GM23338 (cell line): ENCODE data around the gene C1QTNF4. TPM values are rescaled to one million over a fixed set of nuclear protein-coding genes. Genes with fewer than 3 reads are reported as not detected.

Experiments used
- ATAC-seq: fragments of 200-7000 bp; cut with Tn5 transposase; 3 replicates; pipeline ENCODE4 v1.9.1; 2020
- DNase-seq: peaks from one replicate; pipeline ENCODE4 v3.0.0-alpha.2; 2015; ENCODE audit warnings: low spot score
- H2AFZ ChIP-seq: fragments of 200-600 bp; sonication (generic); 2 replicates; pipeline ENCODE4 v1.8.0; 2016; ENCODE audit warnings: antibody characterized with exemption, mild to moderate bottlenecking, moderate library complexity
- H3F3A ChIP-seq: fragments of 200-600 bp; sonication (generic); replicated peaks from 2 replicates; pipeline ENCODE4 v1.8.0; 2017; ENCODE audit warnings: antibody characterized with exemption, mixed run types, low read depth
- H3K27ac ChIP-seq: fragments of 200-600 bp; sonication (generic); 2 replicates; pipeline ENCODE4 v1.6.1; 2016; ENCODE audit warnings: low read depth
- H3K27me3 ChIP-seq: fragments of 200-600 bp; sonication (generic); 2 replicates; pipeline ENCODE4 v1.8.0; 2016; ENCODE audit warnings: mild to moderate bottlenecking, mixed run types, moderate library complexity; ENCODE audit not compliant: insufficient read depth
- H3K36me3 ChIP-seq: fragments of 200-600 bp; sonication (generic); 2 replicates; pipeline ENCODE4 v1.8.0; 2016; ENCODE audit warnings: mild to moderate bottlenecking; ENCODE audit not compliant: insufficient read depth
- H3K4me1 ChIP-seq: fragments of 200-600 bp; sonication (generic); 2 replicates; pipeline ENCODE4 v1.8.0; 2016; ENCODE audit warnings: mild to moderate bottlenecking, moderate library complexity; ENCODE audit not compliant: insufficient read depth
- H3K4me2 ChIP-seq: fragments of 200-600 bp; sonication (generic); 2 replicates; pipeline ENCODE4 v1.7.1; 2017; ENCODE audit warnings: mixed run types
- H3K4me3 ChIP-seq: fragments of 200-600 bp; sonication (generic); 2 replicates; pipeline ENCODE4 v1.6.1; 2016; ENCODE audit warnings: mixed run types
- H3K79me2 ChIP-seq: fragments of 200-600 bp; sonication (generic); replicated peaks from 2 replicates; pipeline ENCODE4 v1.8.0; 2017; ENCODE audit warnings: mild to moderate bottlenecking; ENCODE audit not compliant: insufficient read depth
- H3K9me2 ChIP-seq: fragments of 200-600 bp; sonication (generic); 2 replicates; pipeline ENCODE4 v1.8.0; 2017; ENCODE audit not compliant: insufficient read depth
- H4K20me1 ChIP-seq: fragments of 200-600 bp; sonication (generic); replicated peaks from 2 replicates; pipeline ENCODE4 v1.8.0; 2017; ENCODE audit warnings: mild to moderate bottlenecking; ENCODE audit not compliant: insufficient read depth
- H3K27ac Mint-ChIP-seq: 2 replicates; pipeline ENCODE4 v1.8.0; 2020; ENCODE audit warnings: inconsistent platforms, mild to moderate bottlenecking, moderate library complexity, mixed read lengths
- H3K27me3 Mint-ChIP-seq: 3 replicates; pipeline ENCODE4 v1.8.0; 2022; ENCODE audit warnings: low read depth, mild to moderate bottlenecking, moderate library complexity, mixed read lengths, inconsistent platforms; ENCODE audit not compliant: insufficient read depth, poor library complexity
- H3K36me3 Mint-ChIP-seq: 3 replicates; pipeline ENCODE4 v1.8.0; 2021; ENCODE audit warnings: low read depth, mild to moderate bottlenecking, inconsistent platforms, moderate library complexity, mixed read lengths
- H3K4me1 Mint-ChIP-seq: 3 replicates; pipeline ENCODE4 v1.8.0; 2020; ENCODE audit warnings: mild to moderate bottlenecking, inconsistent platforms, mixed read lengths
- H3K4me3 Mint-ChIP-seq: 3 replicates; pipeline ENCODE4 v1.8.0; 2021; ENCODE audit warnings: moderate library complexity, mild to moderate bottlenecking, inconsistent platforms, mixed read lengths
- H3K9me3 Mint-ChIP-seq: 3 replicates; pipeline ENCODE4 v1.8.0; 2020; ENCODE audit warnings: moderate library complexity, mild to moderate bottlenecking, inconsistent platforms, mixed read lengths
- CREB1 ChIP-seq: fragments of 250-450 bp; sonication (Bioruptor Pico); IDR thresholded peaks from 2 replicates; pipeline ENCODE4 v1.5.0; 2020; ENCODE audit warnings: low read depth, mild to moderate bottlenecking, moderate library complexity
- CTCF ChIP-seq, 2 experiments: fragments of 200-600 bp in 1 of 2; sonication (generic) in 1 of 2; conservative IDR thresholded peaks; 2 replicates each; pipeline versions ENCODE4 v1.5.1 to v1.6.1; 2016 to 2017; ENCODE audit warnings: antibody characterized with exemption in 2 of 2, low read depth in 2 of 2, mild to moderate bottlenecking in 2 of 2, moderate library complexity in 1 of 2
- EZH2phosphoT487 ChIP-seq: fragments of 200-600 bp; sonication (generic); IDR thresholded peaks from one replicate; pipeline ENCODE4 v1.8.1; 2018; ENCODE audit warnings: antibody characterized with exemption; ENCODE audit not compliant: unreplicated experiment
- NANOG ChIP-seq: IDR thresholded peaks from 2 replicates; pipeline ENCODE4 v1.6.1; 2016; ENCODE audit warnings: antibody characterized with exemption, borderline replicate concordance
- POLR2AphosphoS5 ChIP-seq: IDR thresholded peaks from 2 replicates; pipeline ENCODE4 v1.6.1; 2016; ENCODE audit warnings: antibody characterized with exemption, low read depth
- STAT1 ChIP-seq: IDR thresholded peaks from one replicate; pipeline ENCODE4 v1.6.1; 2016; ENCODE audit warnings: antibody characterized with exemption; ENCODE audit not compliant: unreplicated experiment
- ZNF114 ChIP-seq: fragments of 250-450 bp; sonication (Bioruptor Pico); IDR thresholded peaks from 2 replicates; pipeline ENCODE4 v1.5.0; 2020; ENCODE audit warnings: mild to moderate bottlenecking, moderate library complexity
- ZNF331 ChIP-seq: fragments of 250-450 bp; sonication (Bioruptor Pico); IDR thresholded peaks from 2 replicates; pipeline ENCODE4 v1.5.0; 2020; ENCODE audit warnings: low read depth, mild to moderate bottlenecking, moderate library complexity
- ZNF462 ChIP-seq: fragments of 250-450 bp; sonication (Bioruptor Pico); IDR thresholded peaks from 2 replicates; pipeline ENCODE4 v1.5.0; 2020; ENCODE audit warnings: mild to moderate bottlenecking, moderate library complexity
- polyA plus RNA-seq: library from polyadenylated mRNA; unstranded; fragments of >200 nt; fragmentation: Nextera tagmentation; extraction: Ambion mirVana; gene quantifications from 2 replicates; pipeline ENCODE4 v1.2.1, GENCODE V29; 2016
- total RNA-seq: library from RNA; depleted of rRNA; stranded (reverse); fragments of >200 nt; shearing (Covaris generic); gene quantifications from 2 replicates; pipeline ENCODE4 v1.2.3, GENCODE V29; 2014
- TF ChIP-seq, protein P1 (sequence below): IDR thresholded peaks from one replicate; pipeline ENCODE4 v1.6.1; 2018; ENCODE audit warnings: antibody characterized with exemption; ENCODE audit not compliant: unreplicated experiment
- TF ChIP-seq, protein P2 (sequence below): IDR thresholded peaks from 2 replicates; pipeline ENCODE4 v1.6.1; 2016; ENCODE audit warnings: antibody characterized with exemption

C1QTNF4 gene
- total and polyA plus RNA-seq, 2 experiments from 2014 or later = 5.2 to 6.6 TPM

GRCh38 chr11:47569646-47570045 is 24.6 kb downstream of the C1QTNF4 start (continued):
- TF ChIP-seq ZNF462 = no peak
- TF ChIP-seq CTCF (conservative IDR thresholded peaks at IDR 0.05; ENCODE audit: low read depth in 2 of 2) = no peak
- TF ChIP-seq CREB1 (CRISPR knock-in tag) = no peak

- H3K36me3 ChIP-seq = 0 out of 2 replicates have a peak, but pooled peaks cover 3% of the 10 kb centered on the region
- H3K9me2 ChIP-seq = no peaks in the 10 kb centered on the region
- peaks cover 8% of the 10 kb centered on the region for H3K4me1 Mint-ChIP-seq
- peaks cover 38% of the 10 kb centered on the region for H3K79me2 ChIP-seq
- H3K27me3 Mint-ChIP-seq = peaks cover 8% of the 10 kb centered on the region
- peaks cover 4% of the 10 kb centered on the region; the same call in 1 of the 2 replicates for H4K20me1 ChIP-seq
- H3K36me3 Mint-ChIP-seq = peaks cover 20% of the 10 kb centered on the region
- no peaks in the 10 kb centered on the region for H3K27me3 ChIP-seq
- H3F3A ChIP-seq = peaks cover 8% of the 10 kb centered on the region; the same call in 1 of the 2 replicates
- peaks cover 2% of the 10 kb centered on the region; the same call in 1 of the 3 replicates for H3K9me3 Mint-ChIP-seq
- H3K4me2 ChIP-seq = peak overlapping the region; percentile 98
- no peak for DNase-seq
- peak overlapping the region; percentile 90 for H2AFZ ChIP-seq
- peak; percentile 17; the same call in 2 of the 3 replicates for ATAC-seq
- H3K4me1 ChIP-seq = peaks cover 6% of the 10 kb centered on the region; the same call in 1 of the 2 replicates
- H3K27ac Mint-ChIP-seq = no peak overlapping the region
- no peak overlapping the region for H3K27ac ChIP-seq
- peak overlapping the region; percentile 88 for H3K4me3 Mint-ChIP-seq
- peak overlapping the region; percentile 96 for H3K4me3 ChIP-seq
- TF ChIP-seq, protein P1, sequence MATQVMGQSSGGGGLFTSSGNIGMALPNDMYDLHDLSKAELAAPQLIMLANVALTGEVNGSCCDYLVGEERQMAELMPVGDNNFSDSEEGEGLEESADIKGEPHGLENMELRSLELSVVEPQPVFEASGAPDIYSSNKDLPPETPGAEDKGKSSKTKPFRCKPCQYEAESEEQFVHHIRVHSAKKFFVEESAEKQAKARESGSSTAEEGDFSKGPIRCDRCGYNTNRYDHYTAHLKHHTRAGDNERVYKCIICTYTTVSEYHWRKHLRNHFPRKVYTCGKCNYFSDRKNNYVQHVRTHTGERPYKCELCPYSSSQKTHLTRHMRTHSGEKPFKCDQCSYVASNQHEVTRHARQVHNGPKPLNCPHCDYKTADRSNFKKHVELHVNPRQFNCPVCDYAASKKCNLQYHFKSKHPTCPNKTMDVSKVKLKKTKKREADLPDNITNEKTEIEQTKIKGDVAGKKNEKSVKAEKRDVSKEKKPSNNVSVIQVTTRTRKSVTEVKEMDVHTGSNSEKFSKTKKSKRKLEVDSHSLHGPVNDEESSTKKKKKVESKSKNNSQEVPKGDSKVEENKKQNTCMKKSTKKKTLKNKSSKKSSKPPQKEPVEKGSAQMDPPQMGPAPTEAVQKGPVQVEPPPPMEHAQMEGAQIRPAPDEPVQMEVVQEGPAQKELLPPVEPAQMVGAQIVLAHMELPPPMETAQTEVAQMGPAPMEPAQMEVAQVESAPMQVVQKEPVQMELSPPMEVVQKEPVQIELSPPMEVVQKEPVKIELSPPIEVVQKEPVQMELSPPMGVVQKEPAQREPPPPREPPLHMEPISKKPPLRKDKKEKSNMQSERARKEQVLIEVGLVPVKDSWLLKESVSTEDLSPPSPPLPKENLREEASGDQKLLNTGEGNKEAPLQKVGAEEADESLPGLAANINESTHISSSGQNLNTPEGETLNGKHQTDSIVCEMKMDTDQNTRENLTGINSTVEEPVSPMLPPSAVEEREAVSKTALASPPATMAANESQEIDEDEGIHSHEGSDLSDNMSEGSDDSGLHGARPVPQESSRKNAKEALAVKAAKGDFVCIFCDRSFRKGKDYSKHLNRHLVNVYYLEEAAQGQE = no peak
- TF ChIP-seq ZNF331 (no peak), NANOG (no peak), STAT1 (no peak), EZH2phosphoT487 (no peak), ZNF114 (no peak), CREB1 (CRISPR knock-in tag) (no peak), POLR2AphosphoS5 (no peak)
- TF ChIP-seq, protein P2, sequence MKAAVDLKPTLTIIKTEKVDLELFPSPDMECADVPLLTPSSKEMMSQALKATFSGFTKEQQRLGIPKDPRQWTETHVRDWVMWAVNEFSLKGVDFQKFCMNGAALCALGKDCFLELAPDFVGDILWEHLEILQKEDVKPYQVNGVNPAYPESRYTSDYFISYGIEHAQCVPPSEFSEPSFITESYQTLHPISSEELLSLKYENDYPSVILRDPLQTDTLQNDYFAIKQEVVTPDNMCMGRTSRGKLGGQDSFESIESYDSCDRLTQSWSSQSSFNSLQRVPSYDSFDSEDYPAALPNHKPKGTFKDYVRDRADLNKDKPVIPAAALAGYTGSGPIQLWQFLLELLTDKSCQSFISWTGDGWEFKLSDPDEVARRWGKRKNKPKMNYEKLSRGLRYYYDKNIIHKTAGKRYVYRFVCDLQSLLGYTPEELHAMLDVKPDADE = no peak
Measured at GRCh38 chr11:47566149-47566698, 28.0 kb downstream of the C1QTNF4 start.
